HG03196 (cell line): ENCODE results near the gene ZBTB14.

Source experiments
- ATAC-seq: cut with Tn5 transposase; IDR thresholded peaks from one replicate; pipeline ENCODE4 v1.9.1; 2021; ENCODE audit not compliant: unreplicated experiment

ZBTB14 gene

GRCh38 chr18:5294457-5295230 lies 882 bp downstream of the ZBTB14 start:
- peak; percentile 8 for ATAC-seq

- no peak for ATAC-seq
Measured at GRCh38 chr18:5294113-5294456, 1.4 kb downstream of the ZBTB14 start.

- ATAC-seq, result peak; percentile 47
Measured at GRCh38 chr18:5288517-5288935, 7.0 kb downstream of the ZBTB14 start.

GRCh38 chr18:5287854-5288253 lies 7.7 kb downstream of the ZBTB14 start:
- ATAC-seq, result no peak

- ATAC-seq, result no peak
Measured at GRCh38 chr18:5286525-5286924, 9.0 kb downstream of the ZBTB14 start.

GRCh38 chr18:5285326-5285725 lies 10.2 kb downstream of the ZBTB14 start:
- ATAC-seq, result no peak

GRCh38 chr18:5284808-5285207 lies 10.7 kb downstream of the ZBTB14 start:
- no peak for ATAC-seq

GRCh38 chr18:5282770-5283169 lies 12.8 kb downstream of the ZBTB14 start:
- no peak for ATAC-seq

GRCh38 chr18:5276947-5277346 lies 18.6 kb downstream of the ZBTB14 start:
- no peak for ATAC-seq

GRCh38 chr18:5275872-5276271 lies 19.7 kb downstream of the ZBTB14 start:
- ATAC-seq, result no peak

- ATAC-seq, result no peak
Measured at GRCh38 chr18:5268874-5269273, 26.7 kb downstream of the ZBTB14 start.

- ATAC-seq, result no peak
Measured at GRCh38 chr18:5266721-5267120, 28.8 kb downstream of the ZBTB14 start.

GRCh38 chr18:5253910-5254309 lies 41.6 kb downstream of the ZBTB14 start:
- ATAC-seq, result no peak

- no peak for ATAC-seq
Measured at GRCh38 chr18:5251117-5251516, 44.4 kb downstream of the ZBTB14 start.

- ATAC-seq, result no peak
Measured at GRCh38 chr18:5250603-5251002, 44.9 kb downstream of the ZBTB14 start.

- ATAC-seq, result no peak
Measured at GRCh38 chr18:5244941-5245340, 50.6 kb downstream of the ZBTB14 start.

- no peak for ATAC-seq
Measured at GRCh38 chr18:5239447-5239846, 56.1 kb downstream of the ZBTB14 start.
